Measurements from ENCODE around the gene PTPRM. TPM values are rescaled to one million over a fixed set of nuclear protein-coding genes. Genes with fewer than 3 reads are reported as not detected.

PTPRM gene
- total RNA-seq, 1 experiment from 2014 or later: 6.2 TPM

DNA sequence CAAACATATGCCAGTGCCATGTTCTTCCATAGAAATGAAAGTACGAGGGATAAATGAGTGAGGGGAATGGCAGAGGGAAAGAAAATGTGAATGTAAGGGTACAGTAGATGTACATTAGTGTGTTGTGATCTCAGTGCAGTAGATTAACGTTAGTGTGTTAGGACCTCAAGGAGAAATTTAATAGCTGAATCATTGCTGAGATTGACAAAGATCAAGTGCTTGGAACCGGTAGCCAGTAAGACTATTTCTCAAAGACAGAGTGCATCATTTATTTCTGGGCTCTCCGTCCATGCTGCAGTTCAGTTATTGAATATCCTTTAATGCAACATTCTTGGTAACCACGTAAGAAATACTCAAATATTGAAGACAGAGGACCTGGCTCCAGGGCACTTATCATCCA is 246.0 kb downstream of the PTPRM start:
- Mint-ChIP-seq H3K4me3 (no peak overlapping the region), H3K27ac (no peak overlapping the region), H3K4me1 (peaks cover 10 to 15% of the 10 kb centered on the region in 2 experiments), H3K9me3 (peaks cover 16 to 22% of the 10 kb centered on the region in 2 experiments), H3K27me3 (ENCODE audit: low read depth) (no peaks in the 10 kb centered on the region), H3K36me3 (ENCODE audit: insufficient read depth in 1 of 3, low read depth in 3 of 3) (peaks cover 14 to 17% (median 14%) of the 10 kb centered on the region in 3 experiments)
- Histone ChIP-seq H3T11ph (ENCODE audit: low read length) (no peak overlapping the region), H3K79me1 (ENCODE audit: insufficient read depth, low read depth, low read length, poor library complexity, severe bottlenecking) (no peaks in the 10 kb centered on the region), H3K4me1 (ENCODE audit: insufficient read depth, low read length) (no peaks in the 10 kb centered on the region), H2BK20ac (ENCODE audit: low read depth, low read length, poor library complexity, severe bottlenecking) (no peak overlapping the region), H2BK5ac (ENCODE audit: insufficient read length, low read length) (no peak overlapping the region), H2BK120ac (ENCODE audit: low read depth, low read length, poor library complexity, severe bottlenecking) (no peak overlapping the region), H4K8ac (replicated peaks; ENCODE audit: insufficient read length, low read depth, low read length) (no peak overlapping the region), H4K20me1 (ENCODE audit: control insufficient read depth, insufficient read depth, insufficient read length) (no peaks in the 10 kb centered on the region), H4K5ac (ENCODE audit: insufficient read length, low read depth, low read length) (no peak overlapping the region), H3K27ac (ENCODE audit: insufficient read length, low read depth, low read length) (no peak overlapping the region), H3K18ac (ENCODE audit: insufficient read length, low read depth, low read length) (no peak overlapping the region), H3K9ac (ENCODE audit: extremely low read depth, insufficient read length, low read length) (no peak overlapping the region), H3K4ac (ENCODE audit: low read depth, low read length) (no peak overlapping the region), H3K23me2 (ENCODE audit: insufficient read length, low read depth, low read length, poor library complexity, severe bottlenecking) (no peaks in the 10 kb centered on the region), H3K27me3 (ENCODE audit: insufficient read depth, low read length) (no peaks in the 10 kb centered on the region; the same call in 1 of the 2 replicates), H3K23ac (ENCODE audit: insufficient read length, low read depth, low read length) (no peak overlapping the region), H2BK12ac (ENCODE audit: insufficient read length, low read depth, low read length) (no peak overlapping the region), H3K4me2 (ENCODE audit: insufficient read depth, insufficient read length, low read length) (no peak overlapping the region), H2BK15ac (ENCODE audit: low read depth, low read length) (no peak overlapping the region), H3K79me2 (ENCODE audit: insufficient read depth, low read length) (no peaks in the 10 kb centered on the region), H2AFZ (ENCODE audit: low read length) (no peak overlapping the region), H4K91ac (ENCODE audit: insufficient read length, low read depth, low read length) (no peak overlapping the region), H3K56ac (ENCODE audit: insufficient read length, low read depth, low read length) (no peak overlapping the region), H2AK5ac (ENCODE audit: insufficient read length, low read length) (no peak overlapping the region), H3K9me3 (ENCODE audit: control insufficient read depth, low read depth, low read length) (peaks cover 7% of the 10 kb centered on the region), H3K14ac (ENCODE audit: insufficient read depth, low read length) (no peak overlapping the region)
- TF ChIP-seq, protein P1, sequence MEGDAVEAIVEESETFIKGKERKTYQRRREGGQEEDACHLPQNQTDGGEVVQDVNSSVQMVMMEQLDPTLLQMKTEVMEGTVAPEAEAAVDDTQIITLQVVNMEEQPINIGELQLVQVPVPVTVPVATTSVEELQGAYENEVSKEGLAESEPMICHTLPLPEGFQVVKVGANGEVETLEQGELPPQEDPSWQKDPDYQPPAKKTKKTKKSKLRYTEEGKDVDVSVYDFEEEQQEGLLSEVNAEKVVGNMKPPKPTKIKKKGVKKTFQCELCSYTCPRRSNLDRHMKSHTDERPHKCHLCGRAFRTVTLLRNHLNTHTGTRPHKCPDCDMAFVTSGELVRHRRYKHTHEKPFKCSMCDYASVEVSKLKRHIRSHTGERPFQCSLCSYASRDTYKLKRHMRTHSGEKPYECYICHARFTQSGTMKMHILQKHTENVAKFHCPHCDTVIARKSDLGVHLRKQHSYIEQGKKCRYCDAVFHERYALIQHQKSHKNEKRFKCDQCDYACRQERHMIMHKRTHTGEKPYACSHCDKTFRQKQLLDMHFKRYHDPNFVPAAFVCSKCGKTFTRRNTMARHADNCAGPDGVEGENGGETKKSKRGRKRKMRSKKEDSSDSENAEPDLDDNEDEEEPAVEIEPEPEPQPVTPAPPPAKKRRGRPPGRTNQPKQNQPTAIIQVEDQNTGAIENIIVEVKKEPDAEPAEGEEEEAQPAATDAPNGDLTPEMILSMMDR (conservative IDR thresholded peaks at IDR 0.05): no peak
- DNase-seq: no peak
- 100% methylated on average over 1 of the region's 5 CpGs for WGBS (ENCODE audit: extremely low coverage, insufficient read length, low lambda C conversion rate)
